ENCODE measurements around the gene WDFY4. TPM values are rescaled to one million over a fixed set of nuclear protein-coding genes. Genes with fewer than 3 reads are reported as not detected.

WDFY4 gene
- total RNA-seq, 1 donor from 2014 or later, result 0.03 TPM

DNA sequence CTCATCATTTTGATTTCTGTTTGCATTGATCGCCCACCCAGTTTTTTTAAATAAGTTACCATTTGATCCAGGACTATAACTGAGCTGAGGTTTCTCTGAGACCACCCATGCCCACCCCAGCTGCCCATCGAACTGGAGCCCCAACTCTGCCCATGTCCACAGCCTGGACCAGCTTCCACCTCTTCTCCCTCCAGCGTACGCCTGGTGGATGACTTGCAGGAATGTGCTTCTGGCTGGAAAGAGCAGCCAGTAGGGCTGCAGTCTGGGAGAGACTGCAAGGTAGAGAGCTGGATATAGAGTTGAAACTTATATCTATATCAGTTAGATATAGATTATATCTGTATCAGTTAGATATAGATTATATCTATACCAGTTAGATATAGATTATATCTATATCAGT lies 280.8 kb downstream of the WDFY4 start:
- no peak for DNase-seq (ENCODE audit: low read depth)

DNA sequence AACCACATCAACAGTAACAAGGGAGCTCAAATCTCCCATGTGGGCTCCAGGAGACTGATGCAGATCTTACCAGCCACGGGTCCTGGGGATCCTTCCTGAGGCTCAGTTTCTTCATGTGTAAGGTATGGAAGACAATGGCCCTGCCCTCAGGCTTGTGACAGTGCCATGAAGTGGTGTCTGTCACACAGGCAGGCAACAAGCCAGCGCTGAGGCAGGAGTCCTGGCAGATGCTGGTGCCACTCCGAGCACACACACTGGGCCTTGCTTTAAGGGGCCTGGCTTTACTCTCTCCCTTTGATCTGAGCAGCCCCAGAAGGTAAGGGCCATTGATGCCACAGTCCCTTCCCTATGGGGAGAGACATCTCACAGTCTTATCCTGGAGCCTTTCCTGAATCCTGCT lies 283.4 kb downstream of the WDFY4 start:
- no peak for DNase-seq (ENCODE audit: low read depth)

DNA sequence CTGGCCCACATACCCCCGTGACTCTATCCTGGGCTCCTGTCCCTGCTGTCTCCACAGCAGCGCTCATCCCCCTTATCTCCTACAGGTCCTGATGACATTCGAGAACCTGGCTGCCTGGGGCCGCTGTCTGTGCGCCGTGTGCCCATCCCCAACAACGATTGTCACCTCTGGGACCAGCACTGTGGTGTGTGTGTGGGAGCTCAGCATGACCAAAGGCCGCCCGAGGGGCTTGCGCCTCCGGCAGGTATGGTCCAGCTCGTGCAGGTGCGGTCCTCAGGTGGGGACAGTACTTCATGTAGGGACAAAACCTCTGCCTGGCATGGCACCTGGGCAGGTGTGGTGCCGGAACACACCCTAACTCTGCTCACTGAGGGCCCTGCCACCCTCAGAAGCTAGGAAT lies 285.4 kb downstream of the WDFY4 start:
- no peak for DNase-seq (ENCODE audit: low read depth)

DNA sequence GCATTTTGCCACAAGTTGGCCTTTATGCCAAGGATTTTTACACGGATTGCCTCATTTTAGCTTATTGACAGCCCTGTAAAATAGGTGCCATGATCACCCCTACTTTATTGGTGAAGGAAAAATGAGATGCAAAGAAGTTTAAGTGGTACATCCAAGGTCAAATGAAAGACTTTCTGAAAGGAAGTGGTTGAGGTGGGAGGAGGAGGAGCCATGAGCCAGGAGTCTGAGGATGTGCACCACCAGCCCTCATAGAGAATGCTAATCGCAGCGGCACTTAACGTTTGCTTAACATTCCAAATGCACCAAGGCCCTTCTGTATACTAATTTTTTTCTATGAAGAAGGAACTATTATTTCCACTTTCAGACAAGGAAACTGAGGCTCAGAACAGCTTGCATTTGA lies 286.0 kb downstream of the WDFY4 start:
- DNase-seq (ENCODE audit: low read depth), result no peak

DNA sequence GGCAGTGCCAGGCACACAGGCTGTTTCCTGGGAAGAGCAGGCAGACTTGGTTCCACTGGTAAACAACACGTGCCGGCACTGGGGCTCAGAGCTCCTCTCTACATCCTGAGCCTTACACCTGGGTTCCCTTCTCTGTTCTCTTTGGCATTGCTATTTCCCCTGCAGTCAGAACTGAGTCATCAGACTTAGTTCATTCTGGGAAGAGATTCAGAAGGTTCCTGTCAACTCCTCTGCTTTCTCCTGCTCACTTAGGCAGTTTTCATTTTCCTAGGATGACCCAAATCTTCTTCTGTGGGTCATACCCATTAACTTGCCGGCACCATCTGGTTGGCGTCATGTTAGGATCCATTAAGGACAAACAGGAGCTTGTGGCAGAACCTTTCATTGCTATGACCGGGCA lies 288.4 kb downstream of the WDFY4 start:
- no peak for DNase-seq (ENCODE audit: low read depth)

DNA sequence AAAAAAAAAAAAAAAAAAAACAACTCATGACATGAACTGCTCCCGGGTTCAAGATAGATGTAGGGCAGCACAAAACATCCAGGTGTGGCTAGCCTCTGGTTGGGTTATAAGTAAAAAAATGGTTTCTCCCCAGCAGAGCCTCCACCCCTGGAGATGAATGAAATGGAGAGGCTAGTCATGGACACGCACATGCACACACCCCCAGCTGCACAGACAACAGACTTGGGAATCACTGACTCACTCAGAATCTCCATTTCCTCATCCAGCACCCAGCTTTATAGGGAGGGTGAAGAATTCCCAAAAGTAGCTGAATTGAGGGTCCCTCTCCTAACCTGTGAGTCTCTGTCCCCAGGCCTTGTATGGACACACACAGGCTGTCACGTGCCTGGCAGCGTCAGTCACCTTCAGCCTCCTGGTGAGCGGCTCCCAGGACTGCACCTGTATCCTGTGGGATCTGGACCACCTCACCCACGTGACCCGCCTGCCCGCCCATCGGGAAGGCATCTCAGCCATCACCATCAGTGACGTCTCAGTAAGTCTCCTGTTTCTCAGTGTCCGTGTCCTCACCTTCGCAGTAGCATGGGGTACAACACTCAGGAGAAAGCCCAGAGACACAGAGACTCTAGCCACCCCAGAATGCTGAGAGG lies 290.0 kb downstream of the WDFY4 start:
- no peak for DNase-seq (ENCODE audit: low read depth)

DNA sequence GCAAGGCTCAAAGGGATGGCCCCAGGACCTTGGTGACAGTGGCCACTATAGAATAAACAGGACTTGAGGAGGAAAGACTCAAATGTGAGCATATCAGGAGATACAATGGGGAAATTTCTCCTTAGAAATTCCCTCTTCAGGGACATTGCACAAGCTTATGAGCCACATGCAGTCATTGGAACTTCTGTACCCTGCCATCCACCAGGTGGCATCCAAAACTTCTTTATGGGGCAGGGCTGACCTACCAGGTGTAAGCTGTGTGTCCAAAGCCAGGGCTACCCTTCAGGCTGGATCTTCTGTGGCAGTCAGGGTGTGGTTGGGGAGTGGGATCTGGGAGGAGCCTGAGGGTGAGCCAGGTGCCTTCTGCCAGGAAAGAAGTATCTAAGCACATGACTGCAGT lies 291.5 kb downstream of the WDFY4 start:
- peak; percentile 33 for DNase-seq (ENCODE audit: low read depth)

DNA sequence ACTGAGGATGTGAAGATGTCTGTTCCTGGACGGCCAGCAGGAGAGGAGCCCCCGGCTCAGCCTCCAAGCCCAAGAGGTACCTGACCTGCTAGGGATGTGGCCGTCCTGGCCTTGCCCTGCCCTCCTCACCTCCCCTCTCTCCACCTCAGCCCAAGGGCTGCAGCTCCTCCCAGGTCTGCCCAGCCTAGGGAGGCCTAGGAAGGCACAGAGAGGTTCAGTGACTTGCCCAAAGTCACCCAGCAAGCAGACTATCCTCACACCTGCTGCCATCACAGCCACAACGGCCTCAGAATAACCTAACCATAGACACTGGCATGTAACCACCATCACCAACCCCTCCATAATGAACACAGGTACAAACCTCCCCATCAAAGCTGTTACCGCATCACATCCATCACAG lies 293.6 kb downstream of the WDFY4 start:
- DNase-seq (ENCODE audit: low read depth), result no peak

DNA sequence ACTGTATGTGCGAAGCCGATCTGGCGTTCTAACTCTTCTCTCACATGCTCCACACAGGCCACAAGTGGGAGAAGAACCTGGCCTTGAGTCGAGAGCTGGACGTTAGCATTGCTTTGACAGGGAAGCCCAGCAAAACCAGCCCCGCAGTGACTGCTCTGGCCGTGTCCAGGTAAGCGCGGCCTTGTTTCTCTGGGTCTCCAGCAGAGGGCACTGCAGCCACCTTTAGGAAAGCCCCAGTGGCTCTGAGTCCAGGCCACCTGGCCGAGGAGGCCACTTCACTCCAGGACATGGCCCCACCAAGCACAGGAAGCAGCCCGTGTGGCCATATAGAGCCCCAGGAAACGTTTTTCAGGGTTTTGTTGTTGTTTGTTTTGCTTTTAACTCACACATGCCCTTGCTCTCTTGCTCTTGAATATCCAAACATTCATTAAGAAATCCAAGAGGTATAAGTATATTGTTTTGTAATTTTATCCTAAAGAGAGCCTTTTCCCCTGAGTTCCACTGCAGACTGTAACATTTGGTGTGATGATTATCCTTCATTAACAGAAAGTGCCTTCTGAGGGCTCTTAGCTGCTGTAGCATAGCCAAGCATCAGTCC lies 296.7 kb downstream of the WDFY4 start:
- peak; percentile 55 for DNase-seq (ENCODE audit: low read depth)

DNA sequence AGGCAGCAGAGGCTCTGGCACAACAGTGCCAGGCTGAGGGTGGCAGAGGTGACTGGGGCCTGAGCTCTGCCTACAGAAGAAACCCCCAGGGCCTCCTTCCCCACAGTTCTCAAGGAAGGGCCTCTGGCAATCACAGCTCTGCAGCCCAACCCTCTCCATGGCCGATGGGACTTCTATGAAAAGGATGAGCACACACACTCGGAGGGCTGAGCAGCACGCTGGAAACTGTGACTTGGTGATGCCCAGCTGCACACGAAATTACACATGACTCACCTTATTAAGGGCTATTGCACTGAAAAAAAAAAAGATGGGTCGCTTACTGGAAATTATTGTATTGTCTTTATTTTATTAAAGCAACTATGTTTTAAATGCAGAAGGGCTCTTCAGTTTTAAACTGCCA lies 297.9 kb downstream of the WDFY4 start:
- DNase-seq (ENCODE audit: low read depth), result peak; percentile 2

DNA sequence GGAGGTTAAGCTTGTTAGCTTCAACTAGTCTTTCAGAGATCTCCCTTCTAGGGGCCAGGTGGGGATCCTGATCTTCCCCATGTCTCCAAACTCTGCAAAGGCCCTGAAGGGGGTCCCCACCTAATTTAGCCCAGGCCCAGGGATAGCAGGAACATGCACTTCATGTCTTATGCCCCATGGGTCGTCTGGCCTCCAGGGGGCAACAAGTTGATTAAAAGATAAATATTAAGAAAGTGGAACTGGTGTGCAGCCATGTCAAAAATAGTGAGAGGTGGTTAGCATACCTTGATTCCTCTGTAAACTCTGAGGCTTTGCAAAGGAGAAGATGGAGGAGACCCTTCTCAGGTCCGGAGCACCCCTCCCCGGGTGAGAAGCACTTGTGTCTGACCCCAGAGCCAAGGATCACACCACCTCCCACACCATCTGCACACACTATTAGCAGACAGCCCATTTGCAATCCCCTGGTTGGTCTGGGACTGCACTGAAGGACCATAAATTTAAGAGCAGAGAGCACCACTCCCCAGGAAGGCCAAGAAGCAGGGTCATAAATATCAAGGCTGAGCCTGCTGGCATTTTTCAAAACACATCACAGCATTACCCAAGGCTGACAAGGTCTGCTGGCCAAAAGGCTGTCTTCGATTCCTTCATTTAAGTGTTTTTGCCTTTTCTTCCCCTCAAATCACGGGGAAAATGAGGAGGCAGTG lies 299.1 kb downstream of the WDFY4 start:
- peak; percentile 7 for DNase-seq (ENCODE audit: low read depth)

DNA sequence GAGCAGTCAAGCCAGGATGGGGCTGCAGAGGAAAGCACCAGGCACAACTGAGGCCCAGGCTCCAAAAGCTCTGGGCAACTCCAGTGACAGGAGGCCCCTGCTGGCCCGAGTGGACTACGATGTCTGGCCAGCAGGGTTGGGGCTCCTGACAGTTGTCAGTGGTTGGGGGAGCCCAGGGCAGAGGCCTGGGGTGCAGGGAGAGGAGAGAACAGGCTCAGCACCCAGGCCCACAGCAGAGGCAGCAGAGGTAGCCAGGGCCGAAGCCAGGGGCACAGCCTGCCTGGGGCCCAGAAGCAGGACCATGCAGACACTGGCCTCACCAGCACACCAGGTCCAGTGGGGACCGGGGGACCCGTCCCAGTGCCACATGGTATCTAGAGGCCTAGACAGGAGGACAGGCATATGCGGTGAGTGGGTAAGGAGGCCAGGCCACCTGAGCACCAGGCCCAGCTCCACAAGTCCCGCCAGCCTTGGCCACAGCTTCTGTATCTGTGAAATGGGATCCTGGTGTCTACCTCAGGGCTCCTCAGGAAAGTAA lies 301.0 kb downstream of the WDFY4 start:
- DNase-seq (ENCODE audit: low read depth), result no peak

DNA sequence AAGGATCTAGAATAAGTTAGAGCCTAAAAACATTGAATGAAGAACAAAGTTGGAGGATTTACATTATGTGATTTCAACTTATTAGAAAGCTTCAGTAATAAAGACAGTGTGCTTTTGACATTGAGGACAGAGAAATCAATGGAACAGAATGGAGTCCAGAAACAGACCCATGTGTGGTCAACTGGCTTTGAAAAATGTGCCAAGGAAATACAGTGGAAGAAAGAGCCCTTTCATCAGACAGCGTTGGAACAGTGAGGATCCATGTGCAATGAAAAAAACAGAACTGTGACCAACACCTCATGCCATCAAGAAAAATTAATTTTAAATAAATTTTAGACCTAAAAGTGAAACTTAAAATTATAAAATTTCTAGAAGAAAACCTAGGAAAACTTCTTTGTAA lies 305.6 kb downstream of the WDFY4 start:
- no peak for DNase-seq (ENCODE audit: low read depth)

DNA sequence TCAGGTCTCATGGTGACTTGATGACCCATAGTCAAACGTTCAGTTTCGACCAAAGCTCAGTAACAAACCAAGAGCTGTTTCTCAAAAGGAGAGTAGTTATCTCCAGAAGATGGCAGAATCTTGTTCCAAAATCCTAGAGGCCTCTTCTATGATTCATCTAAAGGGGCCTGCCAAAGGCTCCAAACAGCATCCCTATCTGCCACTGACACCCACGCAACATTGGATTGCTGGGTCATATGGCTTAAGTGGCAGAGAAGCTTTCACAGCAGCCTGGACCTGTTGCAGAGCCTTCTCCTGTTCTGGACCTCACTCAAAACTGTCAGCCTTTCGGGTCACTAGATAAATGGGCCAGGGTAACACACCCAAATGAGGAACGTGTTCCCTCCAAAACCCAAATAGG lies 309.0 kb downstream of the WDFY4 start:
- no peak for DNase-seq (ENCODE audit: low read depth)

DNA sequence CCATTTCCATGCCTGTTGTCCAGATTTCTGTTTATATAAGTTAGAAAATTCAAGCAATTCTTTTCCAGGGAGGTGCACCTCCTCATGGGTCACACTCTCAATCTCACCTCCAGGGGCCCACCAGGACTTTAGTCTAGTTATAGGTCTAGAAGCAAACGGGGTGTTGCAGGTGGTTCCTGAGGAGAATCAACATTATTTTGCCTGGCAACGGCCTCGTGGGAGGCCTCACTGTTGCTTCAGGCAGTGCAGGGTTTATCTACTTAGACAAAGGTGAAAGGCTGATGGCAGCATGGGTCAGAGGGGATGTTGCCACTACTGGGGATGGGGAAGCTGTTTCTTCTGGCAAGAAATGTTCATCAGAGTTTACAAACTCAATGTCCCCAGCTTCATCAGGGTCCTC lies 311.7 kb downstream of the WDFY4 start:
- no peak for DNase-seq (ENCODE audit: low read depth)

DNA sequence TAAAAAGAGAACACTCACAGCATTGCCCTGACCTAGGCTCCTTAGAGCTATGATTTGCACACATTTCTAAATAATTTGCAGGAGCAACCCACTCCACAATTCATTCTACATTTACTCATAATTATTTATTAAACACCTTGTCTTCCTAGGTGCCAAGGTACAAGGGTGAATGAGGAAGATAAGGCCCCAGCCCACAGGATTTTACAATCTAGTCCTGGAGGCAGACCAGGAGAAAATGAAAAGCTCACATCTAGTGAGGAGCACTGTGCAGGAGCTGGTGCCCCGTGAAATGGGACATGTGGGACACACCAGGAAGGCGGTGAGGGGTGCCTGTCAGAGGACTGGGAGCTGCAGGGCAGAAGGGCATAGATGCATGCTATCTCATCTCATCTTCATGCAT lies 314.7 kb downstream of the WDFY4 start:
- no peak for DNase-seq (ENCODE audit: low read depth)

DNA sequence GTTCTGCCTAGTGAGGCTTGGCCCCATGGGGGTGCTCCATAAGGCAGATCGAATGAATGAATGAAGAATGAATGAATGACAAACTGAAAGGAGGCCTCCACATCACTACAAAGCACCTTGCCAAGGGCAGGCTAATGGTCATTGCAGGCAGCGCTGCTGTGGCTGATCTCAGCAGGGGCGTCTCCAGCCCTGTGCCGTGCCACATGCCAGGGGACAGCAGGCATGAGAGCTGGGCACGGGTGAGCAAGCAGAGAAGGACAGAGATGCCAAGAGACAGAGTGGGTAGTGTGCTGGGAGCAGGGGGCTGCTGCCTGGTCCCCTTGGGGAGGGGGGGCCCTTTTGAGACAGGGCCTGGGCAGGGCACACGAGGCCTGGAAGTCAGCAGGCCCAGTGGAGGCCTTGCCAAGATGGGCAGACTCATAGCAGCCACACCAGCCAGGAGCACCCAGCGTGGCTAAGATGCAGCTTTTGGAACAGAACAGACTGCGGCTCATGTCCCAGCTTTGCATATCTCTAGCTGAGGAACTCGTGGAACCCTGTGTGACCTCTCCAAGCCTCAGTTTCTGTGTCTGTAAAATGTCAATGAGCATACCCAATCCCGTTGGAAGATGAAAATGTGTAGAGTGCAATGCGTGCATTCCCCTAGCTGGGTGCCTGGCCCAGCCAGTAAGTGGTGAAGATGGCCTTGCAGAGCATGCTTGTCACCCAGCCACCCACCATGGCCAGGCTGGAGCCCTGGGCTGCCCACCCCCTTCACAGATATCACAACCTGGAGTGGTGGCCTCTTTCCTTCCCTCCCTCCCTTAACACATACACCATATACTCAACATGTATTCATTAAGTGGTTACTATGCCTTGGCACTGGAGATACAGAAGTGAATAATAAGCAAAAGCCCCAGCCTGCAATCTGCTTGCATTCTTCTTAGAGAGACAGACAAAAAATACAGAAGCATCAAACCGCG lies 316.0 kb downstream of the WDFY4 start:
- DNase-seq (ENCODE audit: low read depth), result no peak

DNA sequence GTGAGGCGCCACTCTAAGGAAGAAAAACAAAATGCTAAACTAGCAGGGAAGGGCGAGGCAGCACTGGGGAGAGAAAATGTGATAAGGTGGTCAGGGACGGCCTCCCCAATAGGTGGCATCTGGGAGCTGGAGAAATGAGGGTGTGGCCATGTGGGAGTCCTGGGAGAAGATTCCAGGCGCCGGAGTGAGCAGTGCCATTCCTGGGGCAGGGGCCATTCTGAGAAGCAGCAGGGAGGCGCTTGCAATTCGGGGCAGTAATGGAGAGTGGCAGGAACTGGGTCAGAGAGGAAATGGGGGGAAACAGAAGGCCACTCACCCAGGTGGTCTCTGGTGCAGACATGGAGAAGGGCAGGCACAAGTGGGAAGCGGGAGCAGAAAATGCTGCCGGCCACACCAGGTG lies 316.7 kb downstream of the WDFY4 start:
- DNase-seq (ENCODE audit: low read depth), result no peak

DNA sequence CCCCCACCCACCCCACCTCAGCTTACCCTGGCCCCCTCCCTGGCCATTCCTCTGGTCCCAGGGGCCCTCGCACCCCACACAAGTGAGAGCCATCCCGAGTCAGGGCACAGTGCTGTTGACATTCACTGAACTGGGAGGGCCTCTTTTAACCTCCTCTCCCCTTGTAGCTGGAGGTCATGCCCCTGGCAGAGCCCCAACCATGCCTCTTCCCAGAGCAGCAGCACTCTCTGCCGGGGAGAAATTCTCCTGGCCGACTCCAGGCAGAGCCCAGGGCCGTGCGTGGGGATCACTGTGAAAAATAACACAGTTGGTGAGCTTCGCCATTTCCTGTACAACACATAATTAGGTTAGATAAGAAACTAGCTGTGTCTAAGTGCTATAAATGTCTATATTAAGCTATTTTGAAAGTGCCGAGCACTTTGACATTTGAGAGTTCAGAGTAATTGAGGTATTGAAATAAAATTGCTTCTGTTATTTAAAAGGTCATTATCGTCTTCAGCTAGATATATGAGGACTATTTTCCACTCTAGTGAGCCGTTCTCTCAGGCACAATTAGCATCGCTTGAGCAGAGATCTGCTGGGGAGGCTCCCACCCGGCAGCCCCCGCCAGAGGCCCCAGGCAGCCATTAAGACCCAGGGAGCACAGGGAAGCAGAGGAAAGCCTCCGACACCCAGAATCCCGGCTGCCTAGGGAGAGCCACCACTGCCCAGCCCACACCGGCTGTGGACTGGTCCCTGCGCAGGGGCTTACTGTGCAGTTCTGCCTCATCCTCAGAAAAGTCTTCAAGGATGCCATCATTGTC lies 317.4 kb downstream of the WDFY4 start:
- no peak for DNase-seq (ENCODE audit: low read depth)

DNA sequence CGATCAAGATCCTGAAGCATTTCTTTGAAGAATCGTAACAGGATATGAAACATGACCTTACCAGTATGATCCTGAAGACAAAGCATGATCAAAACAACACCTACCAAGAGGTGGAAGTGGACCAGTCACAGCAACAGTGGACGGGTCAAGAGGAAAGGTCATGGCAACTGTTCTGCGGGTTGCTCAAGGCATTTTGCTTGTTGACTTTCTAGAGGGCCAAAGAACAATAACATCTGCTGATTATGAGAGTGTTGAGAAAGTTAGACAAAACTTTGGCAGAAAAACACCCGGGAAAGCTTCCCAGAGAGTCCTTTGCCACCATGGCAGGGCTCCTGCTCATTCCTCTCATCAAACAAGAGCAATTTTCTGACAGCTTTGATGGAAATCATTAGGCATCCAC lies 320.6 kb downstream of the WDFY4 start:
- DNase-seq (ENCODE audit: low read depth), result no peak

DNA sequence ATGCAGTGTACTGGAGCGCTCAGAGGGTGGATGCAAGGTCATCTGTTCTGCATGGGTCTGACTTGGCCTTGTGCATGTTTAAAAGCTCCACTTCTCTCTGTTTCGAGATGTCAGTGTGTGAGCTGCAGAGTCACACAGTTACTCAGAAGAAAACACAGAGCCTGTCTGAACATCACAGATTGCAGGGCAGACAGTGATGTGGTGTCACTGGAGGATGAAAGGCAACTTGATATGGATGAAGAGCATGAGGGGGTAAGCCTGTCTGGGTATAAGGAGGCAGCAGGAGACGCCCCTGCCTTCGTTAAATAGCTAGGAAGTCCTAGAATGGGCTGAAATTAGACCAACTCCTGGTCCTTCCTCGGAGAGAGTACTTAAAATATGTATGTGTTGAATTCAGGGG lies 322.5 kb downstream of the WDFY4 start:
- DNase-seq (ENCODE audit: low read depth), result no peak
